PFSK-1 (cell line): Measurements from ENCODE around the gene TAS2R1.

Experiments used
- FOXP2 ChIP-seq: optimal IDR thresholded peaks from 2 replicates; pipeline ENCODE3; 2011; ENCODE audit warnings: borderline replicate concordance, control low read depth, inconsistent platforms; ENCODE audit not compliant: insufficient read depth; ENCODE audit errors: extremely low read length, extremely low read depth
- POLR2AphosphoS5 ChIP-seq: IDR thresholded peaks from 2 replicates; pipeline ENCODE4 v1.6.1; 2012; ENCODE audit warnings: low read depth, mild to moderate bottlenecking, control low read depth, low read length, moderate library complexity
- REST ChIP-seq, 2 experiments: IDR thresholded peaks; 2 replicates each; pipeline versions ENCODE4 v1.6.1 to v1.8.0; 2011 to 2012; ENCODE audit warnings: low read depth in 2 of 2, low read length in 2 of 2, control low read depth in 1 of 2, inconsistent platforms in 1 of 2, mild to moderate bottlenecking in 1 of 2, moderate library complexity in 1 of 2; ENCODE audit not compliant: insufficient read depth in 1 of 2
- SIN3A ChIP-seq: IDR thresholded peaks from 2 replicates; pipeline ENCODE4 v1.6.1; 2012; ENCODE audit warnings: mild to moderate bottlenecking, low read length, moderate library complexity, borderline replicate concordance; ENCODE audit not compliant: insufficient read depth
- TAF1 ChIP-seq: IDR thresholded peaks from 2 replicates; pipeline ENCODE4 v1.6.1; 2012; ENCODE audit warnings: low read length, control low read depth, borderline replicate concordance; ENCODE audit not compliant: insufficient read depth

TAS2R1 gene

GRCh38 chr5:9661316-9662015 lies 31.3 kb upstream of the TAS2R1 start:
- no peak for TF ChIP-seq POLR2AphosphoS5
- no peak for TF ChIP-seq FOXP2
- no peak for TF ChIP-seq TAF1
- no peak for TF ChIP-seq SIN3A
- TF ChIP-seq REST (IDR thresholded peaks at IDR 0.05; ENCODE audit: insufficient read depth in 1 of 2, low read depth in 2 of 2, low read length in 2 of 2), result no peak

GRCh38 chr5:9658706-9659105 lies 28.6 kb upstream of the TAS2R1 start:
- TF ChIP-seq POLR2AphosphoS5 (no peak), REST (IDR thresholded peaks at IDR 0.05; ENCODE audit: insufficient read depth in 1 of 2, low read depth in 2 of 2, low read length in 2 of 2) (no peak), FOXP2 (no peak), SIN3A (no peak), TAF1 (no peak)

- TF ChIP-seq TAF1 (no peak), SIN3A (no peak), REST (IDR thresholded peaks at IDR 0.05; ENCODE audit: insufficient read depth in 1 of 2, low read depth in 2 of 2, low read length in 2 of 2) (no peak), FOXP2 (no peak), POLR2AphosphoS5 (no peak)
These were observed 27.7 kb upstream of the TAS2R1 start for GRCh38 chr5:9657819-9658218.

DNA sequence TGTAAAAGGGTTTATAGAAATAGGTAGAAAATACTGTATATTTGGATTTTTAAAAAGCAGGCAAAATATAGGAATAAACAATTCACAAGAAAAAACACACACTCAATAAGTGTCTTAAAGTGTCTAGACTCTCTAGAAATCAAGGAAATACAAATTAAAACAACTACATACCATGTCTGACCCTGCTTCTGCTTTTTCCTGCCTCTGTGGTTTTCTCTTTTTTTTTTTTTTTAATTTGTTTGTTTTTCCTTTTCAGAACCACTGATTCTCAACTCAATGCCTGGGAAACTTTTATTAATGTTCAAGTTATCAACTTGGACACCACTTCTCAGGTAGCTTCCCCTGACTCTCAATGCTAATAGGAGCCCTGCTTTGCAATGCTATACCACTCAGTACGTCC lies 25.5 kb upstream of the TAS2R1 start:
- TF ChIP-seq REST (IDR thresholded peaks at IDR 0.05; ENCODE audit: insufficient read depth in 1 of 2, low read depth in 2 of 2, low read length in 2 of 2), result no peak
- TF ChIP-seq TAF1, result no peak
- TF ChIP-seq SIN3A, result no peak
- no peak for TF ChIP-seq POLR2AphosphoS5
- no peak for TF ChIP-seq FOXP2

DNA sequence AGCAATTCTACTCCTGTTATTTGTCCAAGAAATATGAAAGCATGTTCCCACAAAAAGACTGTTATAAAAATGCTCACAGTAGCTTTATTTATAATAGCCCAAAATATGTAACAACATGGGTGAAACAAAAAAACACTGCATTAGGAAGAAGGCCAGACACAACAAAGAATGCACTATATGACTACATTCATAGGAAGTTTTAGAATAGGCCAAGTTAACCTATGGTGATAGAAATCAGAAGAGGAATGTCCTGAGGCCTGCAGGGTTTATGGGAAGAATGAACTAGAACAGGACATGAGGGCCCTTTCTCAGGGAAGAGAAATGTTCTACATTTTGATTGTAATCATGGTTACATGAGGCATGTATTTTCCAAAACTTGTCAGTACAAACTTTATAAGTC lies 24.7 kb upstream of the TAS2R1 start:
- TF ChIP-seq FOXP2, result no peak
- TF ChIP-seq REST (IDR thresholded peaks at IDR 0.05; ENCODE audit: insufficient read depth in 1 of 2, low read depth in 2 of 2, low read length in 2 of 2), result no peak
- no peak for TF ChIP-seq SIN3A
- no peak for TF ChIP-seq TAF1
- TF ChIP-seq POLR2AphosphoS5, result no peak
